HG03442 (cell line): Measurements from ENCODE around the gene WFDC5.

Experiments used
- ATAC-seq: cut with Tn5 transposase; IDR thresholded peaks from one replicate; pipeline ENCODE4 v1.9.1; 2021; ENCODE audit warnings: mild to moderate bottlenecking, moderate library complexity; ENCODE audit not compliant: unreplicated experiment

The WFDC5 gene

DNA sequence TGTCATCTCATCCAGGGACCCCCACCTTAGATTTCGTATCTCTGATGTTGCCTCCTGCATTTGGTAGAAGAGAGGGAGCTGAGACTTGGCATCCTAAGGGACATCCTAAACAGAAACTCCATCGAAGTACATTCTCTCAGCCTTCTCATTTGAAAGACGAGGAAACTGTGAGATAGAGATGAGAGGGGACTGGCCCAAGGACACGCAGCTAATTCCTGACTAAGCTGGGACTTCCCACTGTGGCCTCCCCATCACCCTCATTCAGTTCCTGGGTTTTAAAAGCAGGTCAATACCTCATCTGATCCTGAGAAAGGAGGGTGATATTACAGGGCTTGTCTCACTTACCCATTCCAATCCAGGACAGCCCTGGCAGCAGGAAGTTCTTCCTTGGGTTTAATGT, 855 bp upstream of the WFDC5 start:
- ATAC-seq = no peak

DNA sequence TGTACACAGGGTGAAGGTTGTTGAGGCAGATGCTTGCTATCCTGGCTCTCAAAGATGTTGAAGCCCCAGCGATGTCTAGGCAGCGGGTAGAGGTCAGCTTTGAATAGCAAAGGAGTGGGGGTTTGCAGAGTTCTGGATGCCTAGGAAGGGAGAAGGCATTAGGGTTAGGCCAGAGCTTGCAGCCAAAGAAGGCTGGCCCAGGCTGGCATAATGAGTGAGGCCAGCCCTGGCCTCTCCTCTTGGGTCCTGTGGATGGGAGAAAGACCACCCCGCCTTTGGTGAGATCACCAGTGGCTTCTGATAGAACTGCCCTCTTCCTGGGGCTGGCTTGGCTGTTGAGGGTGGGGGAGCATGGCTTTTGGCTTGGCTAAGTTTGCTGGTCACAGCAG, 406 bp upstream of the WFDC5 start:
- no peak for ATAC-seq

DNA sequence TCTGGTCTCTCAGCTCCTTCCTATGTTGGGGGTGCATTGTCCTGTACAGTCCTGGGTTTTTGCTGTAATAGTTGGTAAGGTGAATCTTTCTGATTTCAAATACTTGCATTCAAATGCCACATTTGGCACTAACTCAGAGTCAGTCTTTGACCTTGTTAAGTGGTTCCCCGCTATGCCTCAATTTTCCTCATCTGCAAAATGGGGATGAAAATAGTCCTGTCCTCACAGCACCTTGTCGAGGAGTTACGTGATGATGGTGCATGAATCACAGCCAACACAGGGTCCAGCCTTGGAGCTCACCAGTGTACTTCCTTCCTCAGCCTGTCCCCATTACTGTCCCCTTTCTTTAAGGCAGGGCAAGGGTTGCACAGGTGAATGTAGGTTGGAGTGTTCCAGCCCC, 1.1 kb downstream of the WFDC5 start:
- no peak for ATAC-seq

DNA sequence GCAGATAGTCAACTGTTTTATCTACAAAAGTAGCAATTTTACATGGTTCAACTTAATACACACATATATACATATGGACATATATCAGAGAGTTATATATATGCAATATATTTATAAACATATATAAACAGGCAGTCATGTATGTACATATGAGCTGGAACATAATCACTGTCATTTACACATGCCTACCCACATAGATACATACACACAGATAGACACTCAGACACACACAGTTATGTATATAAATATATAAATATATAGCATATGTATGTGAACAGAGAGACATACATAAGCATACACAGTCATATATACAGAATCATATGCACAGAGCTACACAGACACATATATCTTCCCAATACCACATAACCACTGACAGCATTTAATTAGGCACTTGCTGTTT, 2.2 kb downstream of the WFDC5 start:
- ATAC-seq = no peak

DNA sequence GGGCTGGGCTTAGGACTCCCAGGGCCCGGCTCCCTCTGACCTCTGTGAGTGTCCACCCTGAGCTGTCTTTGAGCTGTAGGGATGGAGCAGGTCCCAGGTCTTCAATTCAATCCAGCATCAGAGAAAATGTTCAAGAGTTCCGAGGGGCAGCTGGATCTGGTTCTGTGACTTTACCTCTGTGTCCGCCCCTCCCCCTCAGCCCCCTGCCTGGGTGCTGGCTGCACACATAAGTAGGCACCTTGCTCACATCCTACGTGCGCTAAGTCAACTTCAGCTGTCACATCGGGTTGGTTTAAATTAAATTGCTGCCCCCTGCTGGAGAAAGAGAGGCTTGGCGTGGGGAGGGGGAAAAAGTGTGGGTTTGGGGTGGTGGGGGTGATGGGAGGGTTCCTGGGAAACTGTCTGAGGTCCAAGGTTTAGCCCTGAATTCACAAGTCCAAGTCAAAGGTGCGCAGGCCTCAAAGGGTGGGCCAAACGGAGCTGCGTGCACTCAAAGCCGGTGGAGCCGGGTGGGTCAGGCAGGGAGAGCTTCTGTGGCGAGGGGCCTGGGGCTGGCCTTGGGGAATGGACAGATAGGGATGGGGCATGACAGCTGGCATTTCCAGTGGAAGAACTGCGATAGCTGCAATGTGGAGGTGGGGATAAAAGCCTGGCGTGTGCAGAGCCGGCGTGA, 3.0 kb downstream of the WFDC5 start:
- no peak for ATAC-seq

DNA sequence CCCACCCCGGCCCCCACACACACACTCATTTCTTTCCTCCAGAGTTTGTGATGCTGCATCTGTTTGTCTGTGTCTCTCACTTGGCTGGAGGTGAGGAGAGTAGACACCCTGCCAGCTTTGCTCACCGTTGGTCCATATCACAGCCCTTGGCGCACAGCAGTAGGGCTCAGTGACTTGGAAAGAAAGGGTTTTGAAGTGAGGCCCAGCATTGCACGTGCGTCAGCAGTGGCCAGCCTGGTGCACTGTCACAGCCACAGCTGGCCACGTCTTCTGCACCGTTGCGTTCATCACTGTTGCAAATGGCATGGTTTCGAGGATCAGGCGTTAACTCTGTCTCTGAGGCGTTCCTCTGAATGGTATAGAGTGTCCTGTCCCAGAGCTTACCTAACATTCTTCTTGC, 3.7 kb downstream of the WFDC5 start:
- ATAC-seq = no peak

DNA sequence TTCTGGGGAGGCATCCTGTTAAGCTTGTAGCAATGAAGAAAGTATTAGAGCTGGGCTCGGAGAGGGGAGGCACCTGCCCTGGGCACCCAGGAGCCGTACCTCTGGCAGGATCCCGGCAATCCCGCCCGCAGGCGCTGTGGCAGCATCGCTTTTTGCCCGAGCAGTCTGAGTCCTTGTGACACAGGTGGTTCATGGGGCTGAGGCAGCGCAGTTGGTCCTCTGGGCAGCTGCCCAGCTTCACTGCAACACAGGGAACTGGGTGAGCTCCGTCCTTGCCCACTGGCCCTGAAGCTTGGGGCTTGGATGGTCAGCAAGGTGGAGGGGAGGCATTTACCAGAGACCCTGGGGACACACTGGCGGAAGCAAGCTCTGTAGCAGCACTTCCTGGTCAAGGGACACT, 4.7 kb downstream of the WFDC5 start:
- ATAC-seq = no peak

DNA sequence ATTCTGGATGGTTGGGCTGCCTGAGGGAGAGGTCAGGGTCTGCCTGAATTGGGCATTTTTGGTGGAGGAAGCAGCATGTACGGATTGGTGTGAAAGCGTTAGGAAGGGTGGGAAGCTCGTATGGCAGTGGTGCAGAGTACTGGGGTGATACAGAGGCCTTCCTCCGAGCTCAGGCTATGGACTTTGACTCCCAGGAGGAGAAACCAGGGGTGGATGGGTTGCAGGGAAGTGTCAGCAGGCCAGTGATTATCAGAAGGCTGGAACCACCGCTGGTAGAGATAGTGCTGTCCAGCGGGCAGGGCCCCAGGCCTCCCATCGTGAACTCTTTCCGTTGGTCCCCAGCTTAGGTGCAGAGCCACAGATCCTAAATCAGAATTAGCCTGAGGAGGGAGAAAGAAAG, 5.3 kb downstream of the WFDC5 start:
- no peak for ATAC-seq

DNA sequence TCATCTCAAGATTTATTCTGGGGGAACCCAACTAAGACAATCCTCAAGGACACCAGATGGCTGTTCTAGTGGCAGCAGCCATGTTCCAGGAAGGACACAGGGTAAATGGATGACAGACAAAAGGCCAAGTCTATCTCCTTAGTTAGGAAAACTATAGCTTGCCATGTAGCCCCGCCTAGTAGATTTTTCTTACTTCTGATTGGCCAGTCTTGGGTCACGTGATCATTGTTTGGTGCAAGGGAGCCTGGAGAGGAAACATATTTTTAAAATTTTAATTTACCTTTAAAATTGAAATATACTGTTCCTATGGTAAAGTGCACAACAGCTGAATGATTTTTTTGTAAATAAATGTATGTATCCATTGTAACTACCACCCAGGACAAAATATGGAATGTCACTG, 9.7 kb downstream of the WFDC5 start:
- no peak for ATAC-seq

DNA sequence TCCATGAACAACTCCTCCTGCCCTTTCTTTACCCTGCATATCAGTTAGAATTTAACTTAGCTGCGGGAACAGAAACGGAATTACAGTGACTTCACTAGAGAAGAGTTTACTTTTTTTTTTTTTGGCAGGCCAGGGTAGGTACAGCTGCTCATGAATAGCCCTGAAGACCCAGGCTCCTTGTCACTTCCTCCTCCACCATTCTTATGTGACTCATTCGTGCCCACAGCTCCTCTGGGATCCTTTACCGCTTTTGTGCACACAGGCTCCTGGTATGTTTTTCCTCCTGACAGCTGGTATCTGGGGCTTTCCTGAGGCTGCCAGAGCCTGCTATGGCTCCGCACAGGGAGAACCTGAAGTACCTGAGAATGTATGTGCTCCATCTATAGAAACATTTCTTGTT, 10.2 kb downstream of the WFDC5 start:
- ATAC-seq = no peak

DNA sequence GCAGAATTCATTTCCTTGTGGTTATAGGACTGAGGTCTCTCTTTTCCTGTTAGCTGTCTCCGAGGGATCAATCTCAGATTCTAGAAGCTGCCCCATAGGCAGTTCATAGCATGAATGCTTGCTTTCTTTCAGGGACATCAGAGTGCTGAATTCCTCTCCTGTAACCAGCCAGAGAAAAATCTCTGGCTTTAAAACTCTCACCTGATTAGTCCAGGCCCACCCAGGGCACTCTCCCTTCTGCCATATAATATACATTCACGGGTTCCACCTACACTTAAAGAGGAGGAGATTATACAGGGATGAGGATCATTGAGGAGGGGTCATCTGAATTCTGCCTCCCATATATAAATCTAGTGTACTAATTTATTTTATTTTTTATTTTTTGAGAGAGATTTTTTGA, 11.9 kb downstream of the WFDC5 start:
- no peak for ATAC-seq

DNA sequence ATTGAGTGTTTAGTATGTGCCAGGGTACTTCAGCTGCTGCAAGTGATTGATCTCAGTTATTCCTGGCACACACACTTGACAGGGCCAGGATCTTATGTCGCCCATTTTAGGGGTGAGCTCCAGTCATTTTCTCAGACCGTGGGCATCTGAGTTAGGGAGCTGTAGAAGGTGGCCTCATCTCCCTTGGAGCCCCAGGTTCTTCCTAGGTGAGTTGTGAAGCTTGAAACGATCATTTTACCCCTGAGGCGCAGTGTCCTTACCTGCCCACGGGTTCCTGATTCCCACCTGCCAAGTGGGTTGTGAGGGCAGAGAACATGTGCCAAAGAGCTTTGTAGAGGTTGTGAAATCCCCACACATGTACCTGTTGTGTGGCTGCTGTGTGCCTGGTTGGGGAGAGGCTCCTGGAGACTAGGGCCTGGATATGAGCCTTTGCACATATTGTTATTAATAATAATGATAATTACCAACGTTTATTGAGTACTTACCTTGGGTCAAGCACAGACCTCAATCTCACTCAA, 13.6 kb downstream of the WFDC5 start:
- ATAC-seq = no peak

DNA sequence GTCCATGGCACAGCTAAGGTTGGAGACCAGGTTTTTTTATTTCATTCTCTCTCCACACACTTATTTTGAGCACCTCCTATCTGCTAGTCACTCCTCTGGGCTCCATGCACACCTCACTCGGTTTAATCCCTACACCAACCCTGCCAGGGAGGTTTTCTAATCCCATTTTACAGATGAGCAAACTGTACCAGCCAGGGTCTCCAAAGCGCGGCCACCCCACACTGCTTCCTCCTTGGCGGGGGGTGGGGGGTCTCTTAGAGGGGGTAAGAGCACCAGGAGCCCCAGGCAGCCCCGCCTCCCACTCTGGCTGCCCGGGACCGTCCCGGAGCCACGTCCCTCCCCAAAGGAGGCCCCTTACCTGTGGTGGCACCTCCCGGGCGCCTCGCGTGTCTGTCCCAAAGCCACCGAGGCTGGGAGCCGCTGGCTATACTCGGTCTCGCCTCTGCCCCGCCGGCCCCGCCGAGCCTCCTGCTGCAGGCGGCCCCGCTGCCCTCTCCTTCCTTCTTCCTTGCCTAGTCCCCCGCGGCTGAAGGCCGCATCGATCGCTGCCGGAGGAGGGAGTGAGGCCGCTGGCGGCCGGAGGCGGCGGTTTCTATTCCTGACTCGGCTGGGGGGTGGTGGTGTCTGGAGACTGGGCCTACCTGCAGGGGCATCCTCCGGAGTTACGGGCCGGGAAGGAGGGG, 14.3 kb downstream of the WFDC5 start, which contains the start of gene KCNS1:
Gene KCNS1 (minus strand): TSS at position 565 of the 683 bp plus-strand sequence. CDS start 1,891 bp downstream, outside the sequence.
- ATAC-seq = no peak

DNA sequence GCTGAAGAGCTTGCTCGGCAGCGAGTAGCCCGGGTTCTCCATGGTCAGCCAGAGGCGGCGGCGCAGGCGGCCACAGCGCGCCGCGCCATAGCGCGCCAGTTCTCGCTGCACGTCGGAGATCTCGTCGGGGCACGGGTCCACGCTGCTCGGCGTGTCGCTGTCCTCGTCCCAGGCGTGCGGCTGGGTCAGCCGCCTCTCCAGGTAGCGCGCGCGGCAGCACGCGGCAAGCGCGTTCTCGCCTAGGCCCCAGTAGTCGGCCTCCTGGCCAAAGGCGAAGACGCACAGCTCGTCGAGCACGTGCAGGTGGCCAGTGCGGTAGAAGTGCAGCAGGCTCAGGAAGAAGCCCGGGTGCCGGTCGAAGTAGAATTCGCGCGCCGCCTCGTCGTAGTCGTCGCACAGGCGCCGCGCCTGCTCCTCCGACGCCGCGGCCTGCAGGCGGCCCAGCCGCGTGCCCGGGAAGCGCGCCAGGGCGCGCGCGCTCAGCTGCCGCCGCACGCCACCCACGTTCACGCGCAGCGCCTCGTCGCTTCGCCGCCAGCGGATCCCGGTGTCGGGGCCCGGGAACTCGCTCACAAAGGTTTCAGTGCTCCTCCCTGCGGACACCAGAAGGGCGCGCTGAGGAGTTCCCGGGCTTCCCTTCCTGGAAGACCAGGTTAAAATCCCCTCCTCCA, 16.7 kb downstream of the WFDC5 start:
- ATAC-seq = no peak

DNA sequence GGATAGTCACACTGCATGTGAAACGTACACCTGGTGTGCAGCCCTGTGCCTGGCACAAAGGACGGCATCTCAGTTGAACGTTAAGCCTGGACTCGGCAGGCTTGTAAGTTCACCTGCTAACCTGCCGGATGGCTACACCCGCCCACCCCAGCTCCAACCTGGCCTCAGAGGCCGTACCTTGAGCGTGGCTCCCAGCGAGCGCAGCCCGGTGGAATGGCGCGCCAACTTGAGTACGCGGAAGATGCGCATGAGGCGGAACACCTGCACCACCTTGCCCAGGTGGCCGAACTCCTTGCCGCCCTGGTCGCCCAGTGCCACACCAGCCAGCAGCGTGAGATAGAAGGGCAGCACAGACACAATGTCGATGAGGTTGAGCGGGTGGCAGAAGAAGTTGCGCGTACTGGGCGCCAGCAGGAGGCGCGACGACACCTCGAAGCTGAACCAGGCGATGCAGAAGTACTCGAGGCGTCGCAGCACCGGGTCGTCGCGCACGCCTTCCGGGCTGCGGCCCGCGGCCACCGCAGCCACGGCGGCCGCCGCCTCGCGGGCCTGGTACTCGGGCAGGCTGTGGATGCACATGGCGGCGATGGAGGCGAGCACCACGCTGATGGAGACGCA, 17.4 kb downstream of the WFDC5 start:
- ATAC-seq = no peak

DNA sequence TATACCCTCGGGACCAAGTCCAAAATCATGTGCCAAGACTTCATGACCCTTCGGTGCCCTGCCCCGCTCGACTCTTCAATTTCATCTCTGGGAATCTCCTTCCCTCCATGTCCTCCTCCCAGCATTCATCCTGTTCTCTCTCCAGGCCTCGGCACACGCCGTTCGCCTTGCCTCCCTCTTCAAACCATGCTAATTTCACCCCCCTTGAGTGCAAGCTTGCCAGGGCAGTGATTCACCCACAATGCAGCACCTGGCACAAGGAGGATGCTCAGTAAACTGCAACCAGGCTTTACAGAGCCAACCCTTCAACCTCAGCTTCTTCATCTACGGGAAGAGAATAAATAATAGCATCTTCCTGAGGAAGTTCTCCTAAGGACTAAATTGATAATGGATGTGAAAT, 18.2 kb downstream of the WFDC5 start:
- no peak for ATAC-seq

DNA sequence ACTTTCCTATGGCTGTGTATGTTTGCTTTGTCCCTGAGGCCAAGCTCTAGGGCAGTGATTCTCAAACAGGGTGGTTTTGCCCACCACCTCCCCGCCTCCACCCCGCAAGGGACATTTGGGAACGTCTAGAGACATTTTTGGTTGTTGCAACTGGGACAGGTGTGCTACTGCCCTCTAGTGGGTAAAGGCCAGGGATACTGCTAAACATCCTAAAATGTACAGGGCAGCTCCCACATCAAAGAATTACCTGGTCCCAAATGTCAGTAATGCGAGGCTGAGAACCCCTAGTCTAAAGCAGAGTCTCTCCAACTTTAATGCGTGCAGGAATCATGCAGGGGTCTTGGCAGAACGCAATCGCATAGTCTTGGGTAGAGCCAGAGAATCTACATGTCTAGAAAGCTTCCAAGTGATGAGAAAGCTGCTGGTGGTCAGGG, 19.2 kb downstream of the WFDC5 start:
- ATAC-seq = no peak

DNA sequence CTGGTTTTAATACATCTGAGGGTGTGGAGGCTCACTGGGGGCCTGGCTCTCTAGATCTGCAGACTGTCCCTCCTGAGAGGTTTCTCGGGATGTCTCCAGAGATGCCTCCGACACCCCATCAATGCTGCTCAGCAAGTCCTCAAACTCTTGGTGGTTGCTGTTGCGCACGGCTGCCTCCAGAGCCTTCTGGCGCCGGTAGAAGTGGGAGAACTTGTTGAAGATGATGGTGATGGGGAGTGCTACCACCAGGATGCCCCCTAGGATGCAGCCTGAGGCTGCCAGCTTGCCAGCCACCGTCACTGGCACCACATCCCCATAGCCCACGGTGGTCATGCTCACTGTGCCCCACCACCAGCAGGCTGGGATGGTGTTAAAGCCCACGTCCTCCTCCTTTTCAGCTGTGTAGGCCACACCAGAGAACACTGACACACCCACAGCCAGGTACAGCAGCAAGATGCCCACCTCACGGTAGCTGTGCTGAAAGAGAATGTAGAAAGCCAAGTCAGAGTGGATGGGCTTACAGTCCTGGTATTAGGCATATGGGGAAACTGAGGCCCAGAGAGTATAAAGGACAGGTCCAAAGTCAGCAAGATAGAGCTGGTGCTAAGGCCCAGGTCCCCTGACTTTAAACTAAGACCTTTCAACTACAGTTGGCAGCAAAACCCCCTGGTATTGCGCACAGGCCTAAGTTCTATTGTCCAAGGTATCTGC, 20.0 kb downstream of the WFDC5 start:
- no peak for ATAC-seq

DNA sequence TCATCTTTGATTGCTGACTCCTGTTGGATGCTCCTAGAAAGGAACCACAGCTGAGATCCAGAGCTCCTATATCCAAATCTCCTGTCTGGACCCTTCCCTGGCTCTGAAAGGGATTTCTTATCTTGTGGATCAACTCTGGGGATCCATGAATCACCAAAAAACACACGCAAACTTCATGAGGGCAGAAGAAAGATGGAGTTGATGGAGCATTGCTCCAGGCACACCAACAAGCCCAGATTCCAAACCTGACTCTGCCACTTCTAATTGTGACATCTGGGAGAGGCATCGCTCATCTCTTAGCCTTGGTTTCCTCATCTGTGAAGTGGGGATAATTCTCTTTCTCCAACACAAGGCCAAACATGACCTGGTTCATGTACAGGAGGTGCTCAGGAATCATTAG, 20.8 kb downstream of the WFDC5 start:
- ATAC-seq = no peak

DNA sequence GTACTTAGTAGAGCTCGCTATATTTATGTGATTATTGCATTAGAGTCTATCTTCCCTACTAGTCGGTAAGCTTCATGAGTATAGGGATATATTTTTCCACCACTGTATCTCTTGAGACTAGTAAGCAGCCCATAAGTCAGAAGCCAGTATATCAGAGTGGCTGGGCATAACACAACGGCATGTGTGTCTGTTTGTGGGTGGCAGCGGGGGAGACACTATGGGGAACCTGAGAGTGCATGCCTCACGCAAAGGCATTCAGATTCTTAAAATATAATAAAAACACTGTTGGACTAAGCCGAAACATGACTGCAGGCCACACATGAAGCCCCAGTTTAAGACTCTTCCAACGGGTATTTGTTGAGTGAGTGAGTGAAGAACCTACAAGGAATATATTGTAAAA, 22.1 kb downstream of the WFDC5 start:
- no peak for ATAC-seq

DNA sequence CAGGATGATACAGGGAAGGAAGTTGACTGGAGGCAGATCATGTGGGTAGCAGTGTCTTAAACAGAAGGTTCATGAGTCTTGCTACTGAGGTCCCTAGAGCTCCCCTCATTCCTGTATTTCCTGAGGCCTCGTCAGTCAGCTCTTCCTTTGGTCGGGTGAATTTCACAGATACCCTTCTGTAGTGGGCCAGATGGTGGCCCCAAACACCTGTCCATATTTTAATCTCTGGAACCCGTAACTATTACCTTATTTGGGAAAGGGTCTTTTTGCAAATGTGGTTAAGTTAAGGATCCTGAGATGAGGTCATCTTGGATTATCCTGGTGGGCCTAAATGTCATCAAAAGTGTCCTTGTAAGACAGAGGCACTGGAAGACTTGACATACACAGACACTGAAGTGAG, 23.6 kb downstream of the WFDC5 start:
- no peak for ATAC-seq
